HEK293 (cell line): ENCODE data around the gene DDX23.

Experiments used
- BCL11A ChIP-seq: fragments of 450-650 bp; formaldehyde crosslinking; IDR thresholded peaks from 2 replicates; pipeline ENCODE4 v1.5.1; 2016; ENCODE audit warnings: low read depth, missing biosample characterization, missing genetic modification characterization
- BCL11B ChIP-seq: fragments of 450-650 bp; formaldehyde crosslinking; IDR thresholded peaks from 2 replicates; pipeline ENCODE4 v1.5.1; 2016; ENCODE audit warnings: low read depth, missing biosample characterization, missing genetic modification characterization
- GLI4 ChIP-seq: fragments of 450-650 bp; formaldehyde crosslinking; IDR thresholded peaks from 2 replicates; pipeline ENCODE4 v1.5.1; 2016; ENCODE audit warnings: missing biosample characterization, missing genetic modification characterization
- KLF10 ChIP-seq: fragments of 450-650 bp; IDR thresholded peaks from 2 replicates; pipeline ENCODE4 v1.5.1; 2018; ENCODE audit warnings: missing biosample characterization, mild to moderate bottlenecking, missing genetic modification characterization
- MEIS1 ChIP-seq: sonication (generic); formaldehyde crosslinking; IDR thresholded peaks from 2 replicates; pipeline ENCODE4 v1.8.1; 2022; ENCODE audit warnings: missing genetic modification reagents, mild to moderate bottlenecking, borderline replicate concordance
- MZF1 ChIP-seq: fragments of 450-650 bp; formaldehyde crosslinking; IDR thresholded peaks from 2 replicates; pipeline ENCODE4 v1.5.1; 2017; ENCODE audit warnings: missing biosample characterization, missing genetic modification characterization, borderline replicate concordance
- SCRT2 ChIP-seq: fragments of 450-650 bp; formaldehyde crosslinking; IDR thresholded peaks from 2 replicates; pipeline ENCODE4 v1.5.1; 2016; ENCODE audit warnings: missing biosample characterization, missing genetic modification characterization
- SP3 ChIP-seq: fragments of 450-650 bp; formaldehyde crosslinking; IDR thresholded peaks from 2 replicates; pipeline ENCODE4 v1.5.1; 2016; ENCODE audit warnings: missing biosample characterization, missing genetic modification characterization
- TRIM28 ChIP-seq: IDR thresholded peaks from 2 replicates; pipeline ENCODE4 v1.6.1; 2011; ENCODE audit warnings: low read length, control low read depth, borderline replicate concordance
- ZBTB17 ChIP-seq: fragments of 450-650 bp; formaldehyde crosslinking; IDR thresholded peaks from 2 replicates; pipeline ENCODE4 v1.5.1; 2016; ENCODE audit warnings: missing biosample characterization, missing genetic modification characterization
- ZFP41 ChIP-seq: fragments of 450-650 bp; formaldehyde crosslinking; IDR thresholded peaks from 2 replicates; pipeline ENCODE4 v1.5.1; 2016; ENCODE audit warnings: missing biosample characterization, missing genetic modification characterization, borderline replicate concordance
- ZNF112 ChIP-seq: fragments of 450-650 bp; formaldehyde crosslinking; IDR thresholded peaks from 2 replicates; pipeline ENCODE4 v1.5.0; 2017; ENCODE audit warnings: missing biosample characterization, missing genetic modification characterization
- ZNF121 ChIP-seq: fragments of 450-650 bp; formaldehyde crosslinking; IDR thresholded peaks from 2 replicates; pipeline ENCODE4 v1.5.1; 2016; ENCODE audit warnings: missing biosample characterization, missing genetic modification characterization
- ZNF266 ChIP-seq: fragments of 450-650 bp; formaldehyde crosslinking; IDR thresholded peaks from 2 replicates; pipeline ENCODE4 v1.5.1; 2016; ENCODE audit warnings: missing biosample characterization, missing genetic modification characterization, low read depth
- ZNF274 ChIP-seq, 2 experiments: fragments of 200-500 bp in 1 of 2; fragments of 450-650 bp in 1 of 2; sonication (Bioruptor generic) in 1 of 2; formaldehyde crosslinking in 1 of 2; IDR thresholded peaks; 2 replicates each; pipeline versions ENCODE4 v1.5.1 to v1.6.1; 2014 to 2016; ENCODE audit warnings: borderline replicate concordance in 1 of 2, inconsistent platforms in 1 of 2, low read length in 1 of 2, missing biosample characterization in 1 of 2, missing genetic modification characterization in 1 of 2
- ZNF324 ChIP-seq: fragments of 450-650 bp; formaldehyde crosslinking; IDR thresholded peaks from 2 replicates; pipeline ENCODE4 v1.5.1; 2016; ENCODE audit warnings: missing biosample characterization, missing genetic modification characterization
- ZNF366 ChIP-seq: fragments of 450-650 bp; formaldehyde crosslinking; conservative IDR thresholded peaks from 2 replicates; pipeline ENCODE4 v1.5.1; 2016; ENCODE audit warnings: missing biosample characterization, missing genetic modification characterization
- ZNF404 ChIP-seq: fragments of 450-650 bp; formaldehyde crosslinking; IDR thresholded peaks from 2 replicates; pipeline ENCODE4 v1.5.1; 2017; ENCODE audit warnings: missing biosample characterization, missing genetic modification characterization
- ZNF48 ChIP-seq: fragments of 450-650 bp; formaldehyde crosslinking; IDR thresholded peaks from 2 replicates; pipeline ENCODE4 v1.5.1; 2016; ENCODE audit warnings: missing biosample characterization, missing genetic modification characterization
- ZNF530 ChIP-seq: fragments of 450-650 bp; formaldehyde crosslinking; IDR thresholded peaks from 2 replicates; pipeline ENCODE4 v1.5.1; 2016; ENCODE audit warnings: low read depth, missing biosample characterization, missing genetic modification characterization
- ZNF555 ChIP-seq: fragments of 450-650 bp; formaldehyde crosslinking; conservative IDR thresholded peaks from 2 replicates; pipeline ENCODE4 v1.5.1; 2017; ENCODE audit warnings: missing biosample characterization, mild to moderate bottlenecking, missing genetic modification characterization, inconsistent platforms
- ZNF600 ChIP-seq: fragments of 450-650 bp; formaldehyde crosslinking; IDR thresholded peaks from 2 replicates; pipeline ENCODE4 v1.5.1; 2016; ENCODE audit warnings: missing biosample characterization, missing genetic modification characterization
- ZNF621 ChIP-seq: fragments of 450-650 bp; formaldehyde crosslinking; IDR thresholded peaks from 2 replicates; pipeline ENCODE4 v1.5.1; 2017; ENCODE audit warnings: missing biosample characterization, missing genetic modification characterization
- ZNF624 ChIP-seq: fragments of 450-650 bp; formaldehyde crosslinking; IDR thresholded peaks from 2 replicates; pipeline ENCODE4 v1.5.1; 2017; ENCODE audit warnings: missing biosample characterization, missing genetic modification characterization
- ZNF660 ChIP-seq: fragments of 450-650 bp; IDR thresholded peaks from 2 replicates; pipeline ENCODE4 v1.5.1; 2018; ENCODE audit warnings: missing biosample characterization, mild to moderate bottlenecking, missing genetic modification characterization
- TF ChIP-seq, protein P1 (sequence below): fragments of 450-650 bp; formaldehyde crosslinking; IDR thresholded peaks from 2 replicates; pipeline ENCODE4 v1.5.1; 2017; ENCODE audit warnings: missing biosample characterization, missing genetic modification characterization
- TF ChIP-seq, protein P2 (sequence below): fragments of 450-650 bp; formaldehyde crosslinking; IDR thresholded peaks from 2 replicates; pipeline ENCODE4 v1.5.1; 2016; ENCODE audit warnings: missing biosample characterization, missing genetic modification characterization
- TF ChIP-seq, protein P3 (sequence below): fragments of 450-650 bp; formaldehyde crosslinking; IDR thresholded peaks from 2 replicates; pipeline ENCODE4 v1.5.1; 2017; ENCODE audit warnings: missing biosample characterization, missing genetic modification characterization
- TF ChIP-seq, protein P4 (sequence below): fragments of 450-650 bp; formaldehyde crosslinking; IDR thresholded peaks from 2 replicates; pipeline ENCODE4 v1.5.1; 2016; ENCODE audit warnings: missing biosample characterization, missing genetic modification characterization
- TF ChIP-seq, protein P5 (sequence below): fragments of 450-650 bp; formaldehyde crosslinking; IDR thresholded peaks from 2 replicates; pipeline ENCODE4 v1.5.1; 2016; ENCODE audit warnings: missing biosample characterization, missing genetic modification characterization

The DDX23 gene

DNA sequence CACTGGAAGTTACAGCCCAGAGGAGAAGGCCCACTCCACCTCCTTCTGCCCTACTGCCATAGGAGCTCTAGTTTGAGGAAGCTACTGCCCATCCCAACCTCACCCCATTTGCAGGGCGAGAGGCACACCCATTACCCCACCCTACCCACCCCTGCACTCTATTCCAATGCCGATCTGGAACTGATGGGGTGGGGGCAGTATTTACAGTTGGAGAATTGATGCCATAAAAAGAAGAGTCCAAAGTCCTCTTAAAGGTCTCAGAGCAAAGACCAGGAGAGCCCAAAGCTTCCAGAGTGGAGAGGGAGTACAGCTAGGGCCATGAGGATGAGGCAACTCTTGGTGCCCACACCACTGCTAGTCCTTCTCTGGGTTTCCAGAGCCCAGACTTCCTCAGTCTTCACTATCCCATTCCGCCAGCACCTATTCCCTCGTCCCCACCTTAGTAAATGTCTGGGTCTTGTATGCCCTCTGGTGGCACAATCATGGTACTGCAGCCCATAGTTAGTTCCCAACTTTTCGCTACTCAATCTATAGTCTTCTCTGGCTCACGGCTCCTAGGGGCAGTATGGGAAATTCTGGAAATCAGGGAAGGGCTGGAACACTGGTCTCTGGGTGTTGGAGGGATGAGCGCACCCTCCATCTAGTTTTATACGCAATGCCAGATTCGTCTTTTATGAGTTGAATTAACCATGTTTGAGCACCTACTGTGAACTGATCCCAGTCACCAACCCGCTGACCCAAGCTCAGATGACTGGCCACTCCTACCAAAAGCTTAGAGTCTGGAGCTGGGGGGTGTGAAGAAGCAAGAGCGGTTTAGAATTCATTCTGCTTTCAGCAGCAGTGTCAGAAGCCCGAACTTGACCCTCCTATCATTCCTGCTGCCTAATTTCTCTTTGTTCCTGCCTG is 56.2 kb downstream of the DDX23 start (continued):
- TF ChIP-seq ZNF324 (tag by site-specific recombination) (0 out of 2 replicates have a peak, but pooled peaks have one; percentile 25), MZF1 (0 out of 2 replicates have a peak, but pooled peaks have one; percentile 42), ZNF112 (tag by site-specific recombination) (no peak), SP3 (no peak; the same call in 1 of the 2 replicates), KLF10 (tag by site-specific recombination) (no peak), ZBTB17 (tag by site-specific recombination) (peak; percentile 91), ZNF274 (IDR thresholded peaks at IDR 0.05; ENCODE audit: low read length) (no peak), ZNF274 (tag by site-specific recombination; IDR thresholded peaks at IDR 0.05; ENCODE audit: borderline replicate concordance) (no peak), ZNF121 (tag by site-specific recombination) (no peak), ZNF555 (tag by site-specific recombination) (no peak), ZNF530 (tag by site-specific recombination) (no peak), SCRT2 (tag by site-specific recombination) (no peak), ZNF621 (tag by site-specific recombination) (no peak), ZNF266 (no peak), ZNF366 (tag by site-specific recombination) (peak; percentile 50; the same call in 1 of the 2 replicates), TRIM28 (peak; percentile 57; the same call in 1 of the 2 replicates), ZNF660 (tag by site-specific recombination) (peak; percentile 89), ZFP41 (tag by site-specific recombination) (no peak), ZNF600 (tag by site-specific recombination) (0 out of 2 replicates have a peak, but pooled peaks have one; percentile 30), GLI4 (tag by site-specific recombination) (no peak), MEIS1 (CRISPR knock-in tag) (no peak), ZNF404 (no peak), BCL11A (tag by site-specific recombination) (no peak), ZNF624 (tag by site-specific recombination) (no peak), BCL11B (no peak), ZNF48 (tag by site-specific recombination) (no peak)
- TF ChIP-seq, protein P1, sequence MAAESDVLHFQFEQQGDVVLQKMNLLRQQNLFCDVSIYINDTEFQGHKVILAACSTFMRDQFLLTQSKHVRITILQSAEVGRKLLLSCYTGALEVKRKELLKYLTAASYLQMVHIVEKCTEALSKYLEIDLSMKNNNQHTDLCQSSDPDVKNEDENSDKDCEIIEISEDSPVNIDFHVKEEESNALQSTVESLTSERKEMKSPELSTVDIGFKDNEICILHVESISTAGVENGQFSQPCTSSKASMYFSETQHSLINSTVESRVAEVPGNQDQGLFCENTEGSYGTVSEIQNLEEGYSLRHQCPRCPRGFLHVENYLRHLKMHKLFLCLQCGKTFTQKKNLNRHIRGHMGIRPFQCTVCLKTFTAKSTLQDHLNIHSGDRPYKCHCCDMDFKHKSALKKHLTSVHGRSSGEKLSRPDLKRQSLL (tag by site-specific recombination) = no peak
- TF ChIP-seq, protein P2, sequence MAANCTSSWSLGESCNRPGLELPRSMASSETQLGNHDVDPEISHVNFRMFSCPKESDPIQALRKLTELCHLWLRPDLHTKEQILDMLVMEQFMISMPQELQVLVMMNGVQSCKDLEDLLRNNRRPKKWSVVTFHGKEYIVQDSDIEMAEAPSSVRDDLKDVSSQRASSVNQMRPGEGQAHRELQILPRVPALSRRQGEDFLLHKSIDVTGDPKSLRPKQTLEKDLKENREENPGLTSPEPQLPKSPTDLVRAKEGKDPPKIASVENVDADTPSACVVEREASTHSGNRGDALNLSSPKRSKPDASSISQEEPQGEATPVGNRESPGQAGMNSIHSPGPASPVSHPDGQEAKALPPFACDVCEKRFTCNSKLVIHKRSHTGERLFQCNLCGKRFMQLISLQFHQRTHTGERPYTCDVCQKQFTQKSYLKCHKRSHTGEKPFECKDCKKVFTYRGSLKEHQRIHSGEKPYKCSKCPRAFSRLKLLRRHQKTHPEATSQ (tag by site-specific recombination) = no peak
- TF ChIP-seq, protein P3, sequence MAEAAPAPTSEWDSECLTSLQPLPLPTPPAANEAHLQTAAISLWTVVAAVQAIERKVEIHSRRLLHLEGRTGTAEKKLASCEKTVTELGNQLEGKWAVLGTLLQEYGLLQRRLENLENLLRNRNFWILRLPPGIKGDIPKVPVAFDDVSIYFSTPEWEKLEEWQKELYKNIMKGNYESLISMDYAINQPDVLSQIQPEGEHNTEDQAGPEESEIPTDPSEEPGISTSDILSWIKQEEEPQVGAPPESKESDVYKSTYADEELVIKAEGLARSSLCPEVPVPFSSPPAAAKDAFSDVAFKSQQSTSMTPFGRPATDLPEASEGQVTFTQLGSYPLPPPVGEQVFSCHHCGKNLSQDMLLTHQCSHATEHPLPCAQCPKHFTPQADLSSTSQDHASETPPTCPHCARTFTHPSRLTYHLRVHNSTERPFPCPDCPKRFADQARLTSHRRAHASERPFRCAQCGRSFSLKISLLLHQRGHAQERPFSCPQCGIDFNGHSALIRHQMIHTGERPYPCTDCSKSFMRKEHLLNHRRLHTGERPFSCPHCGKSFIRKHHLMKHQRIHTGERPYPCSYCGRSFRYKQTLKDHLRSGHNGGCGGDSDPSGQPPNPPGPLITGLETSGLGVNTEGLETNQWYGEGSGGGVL (tag by site-specific recombination) = no peak
- TF ChIP-seq, protein P4, sequence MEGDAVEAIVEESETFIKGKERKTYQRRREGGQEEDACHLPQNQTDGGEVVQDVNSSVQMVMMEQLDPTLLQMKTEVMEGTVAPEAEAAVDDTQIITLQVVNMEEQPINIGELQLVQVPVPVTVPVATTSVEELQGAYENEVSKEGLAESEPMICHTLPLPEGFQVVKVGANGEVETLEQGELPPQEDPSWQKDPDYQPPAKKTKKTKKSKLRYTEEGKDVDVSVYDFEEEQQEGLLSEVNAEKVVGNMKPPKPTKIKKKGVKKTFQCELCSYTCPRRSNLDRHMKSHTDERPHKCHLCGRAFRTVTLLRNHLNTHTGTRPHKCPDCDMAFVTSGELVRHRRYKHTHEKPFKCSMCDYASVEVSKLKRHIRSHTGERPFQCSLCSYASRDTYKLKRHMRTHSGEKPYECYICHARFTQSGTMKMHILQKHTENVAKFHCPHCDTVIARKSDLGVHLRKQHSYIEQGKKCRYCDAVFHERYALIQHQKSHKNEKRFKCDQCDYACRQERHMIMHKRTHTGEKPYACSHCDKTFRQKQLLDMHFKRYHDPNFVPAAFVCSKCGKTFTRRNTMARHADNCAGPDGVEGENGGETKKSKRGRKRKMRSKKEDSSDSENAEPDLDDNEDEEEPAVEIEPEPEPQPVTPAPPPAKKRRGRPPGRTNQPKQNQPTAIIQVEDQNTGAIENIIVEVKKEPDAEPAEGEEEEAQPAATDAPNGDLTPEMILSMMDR (tag by site-specific recombination) = peak; percentile 96
- TF ChIP-seq, protein P5, sequence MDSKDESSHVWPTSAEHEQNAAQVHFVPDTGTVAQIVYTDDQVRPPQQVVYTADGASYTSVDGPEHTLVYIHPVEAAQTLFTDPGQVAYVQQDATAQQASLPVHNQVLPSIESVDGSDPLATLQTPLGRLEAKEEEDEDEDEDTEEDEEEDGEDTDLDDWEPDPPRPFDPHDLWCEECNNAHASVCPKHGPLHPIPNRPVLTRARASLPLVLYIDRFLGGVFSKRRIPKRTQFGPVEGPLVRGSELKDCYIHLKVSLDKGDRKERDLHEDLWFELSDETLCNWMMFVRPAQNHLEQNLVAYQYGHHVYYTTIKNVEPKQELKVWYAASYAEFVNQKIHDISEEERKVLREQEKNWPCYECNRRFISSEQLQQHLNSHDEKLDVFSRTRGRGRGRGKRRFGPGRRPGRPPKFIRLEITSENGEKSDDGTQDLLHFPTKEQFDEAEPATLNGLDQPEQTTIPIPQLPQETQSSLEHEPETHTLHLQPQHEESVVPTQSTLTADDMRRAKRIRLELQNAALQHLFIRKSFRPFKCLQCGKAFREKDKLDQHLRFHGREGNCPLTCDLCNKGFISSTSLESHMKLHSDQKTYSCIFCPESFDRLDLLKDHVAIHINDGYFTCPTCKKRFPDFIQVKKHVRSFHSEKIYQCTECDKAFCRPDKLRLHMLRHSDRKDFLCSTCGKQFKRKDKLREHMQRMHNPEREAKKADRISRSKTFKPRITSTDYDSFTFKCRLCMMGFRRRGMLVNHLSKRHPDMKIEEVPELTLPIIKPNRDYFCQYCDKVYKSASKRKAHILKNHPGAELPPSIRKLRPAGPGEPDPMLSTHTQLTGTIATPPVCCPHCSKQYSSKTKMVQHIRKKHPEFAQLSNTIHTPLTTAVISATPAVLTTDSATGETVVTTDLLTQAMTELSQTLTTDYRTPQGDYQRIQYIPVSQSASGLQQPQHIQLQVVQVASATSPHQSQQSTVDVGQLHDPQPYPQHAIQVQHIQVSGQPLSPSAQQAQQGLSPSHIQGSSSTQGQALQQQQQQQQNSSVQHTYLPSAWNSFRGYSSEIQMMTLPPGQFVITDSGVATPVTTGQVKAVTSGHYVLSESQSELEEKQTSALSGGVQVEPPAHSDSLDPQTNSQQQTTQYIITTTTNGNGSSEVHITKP (tag by site-specific recombination) = no peak
